ENCODE measurements around the gene MED13.

MED13 gene

GRCh38 chr17:62058611-62059010 lies 6.5 kb downstream of the MED13 start:
- TF ChIP-seq CTCF (IDR thresholded peaks at IDR 0.05; ENCODE audit: insufficient read depth, missing control alignments): no peak
- DNase-seq (ENCODE audit: insufficient read length, low spot score): no peak
- no peak for FAIRE-seq

GRCh38 chr17:62057696-62058095 lies 7.4 kb downstream of the MED13 start:
- no peak for TF ChIP-seq CTCF (IDR thresholded peaks at IDR 0.05; ENCODE audit: insufficient read depth, missing control alignments)
- no peak for DNase-seq (ENCODE audit: insufficient read length, low spot score)

GRCh38 chr17:62052765-62053338 lies 12.2 kb downstream of the MED13 start:
- no peak for TF ChIP-seq CTCF (IDR thresholded peaks at IDR 0.05; ENCODE audit: insufficient read depth, missing control alignments)
- DNase-seq (ENCODE audit: insufficient read length, low spot score) (no peak), FAIRE-seq (no peak)

More at GRCh38 chr17:62057696-62058095, 7.4 kb downstream of the MED13 start:
- FAIRE-seq: no peak

- no peak for TF ChIP-seq CTCF (IDR thresholded peaks at IDR 0.05; ENCODE audit: insufficient read depth, missing control alignments)
- FAIRE-seq: no peak
- DNase-seq (ENCODE audit: insufficient read length, low spot score): no peak
Measured at GRCh38 chr17:62051053-62051452, 14.0 kb downstream of the MED13 start.

GRCh38 chr17:62049299-62049698 lies 15.8 kb downstream of the MED13 start:
- DNase-seq (ENCODE audit: insufficient read length, low spot score) (no peak), FAIRE-seq (no peak)
- TF ChIP-seq CTCF (IDR thresholded peaks at IDR 0.05; ENCODE audit: insufficient read depth, missing control alignments): no peak

GRCh38 chr17:62048262-62048661 lies 16.8 kb downstream of the MED13 start:
- DNase-seq (ENCODE audit: insufficient read length, low spot score): no peak
- FAIRE-seq: no peak
- TF ChIP-seq CTCF (IDR thresholded peaks at IDR 0.05; ENCODE audit: insufficient read depth, missing control alignments): no peak

- FAIRE-seq (no peak), DNase-seq (ENCODE audit: insufficient read length, low spot score) (no peak)
- no peak for TF ChIP-seq CTCF (IDR thresholded peaks at IDR 0.05; ENCODE audit: insufficient read depth, missing control alignments)
Measured at GRCh38 chr17:62045517-62045916, 19.6 kb downstream of the MED13 start.
